HS-27A (cell line): ENCODE measurements around the gene FBXL17.
A peak's percentile ranks its signal among the peaks of the same experiment; 100 is the strongest.

ENCODE experiments used
- DNase-seq: peaks from one replicate; pipeline ENCODE4 v3.0.0-alpha.2; 2012; ENCODE audit warnings: low read depth, missing footprints

The FBXL17 gene

GRCh38 chr5:107990881-107991810, 390.8 kb downstream of the FBXL17 start:
- DNase-seq: no peak

GRCh38 chr5:107985144-107985543, 396.8 kb downstream of the FBXL17 start:
- DNase-seq: no peak

GRCh38 chr5:107982703-107983425, 399.0 kb downstream of the FBXL17 start:
- DNase-seq: no peak

GRCh38 chr5:107980923-107981692, 400.8 kb downstream of the FBXL17 start:
- DNase-seq: no peak

- no peak for DNase-seq
Observed at GRCh38 chr5:107979900-107980299, 402.0 kb downstream of the FBXL17 start.

- no peak for DNase-seq
Observed at GRCh38 chr5:107979291-107979690, 402.6 kb downstream of the FBXL17 start.

- DNase-seq: no peak
Observed at GRCh38 chr5:107977550-107978071, 404.3 kb downstream of the FBXL17 start.

GRCh38 chr5:107975568-107975967, 406.3 kb downstream of the FBXL17 start:
- DNase-seq: no peak

GRCh38 chr5:107971846-107972245, 410.1 kb downstream of the FBXL17 start:
- no peak for DNase-seq

GRCh38 chr5:107969847-107970246, 412.1 kb downstream of the FBXL17 start:
- no peak for DNase-seq

GRCh38 chr5:107968998-107969397, 412.9 kb downstream of the FBXL17 start:
- DNase-seq: peak; percentile 62

- peak; percentile 14 for DNase-seq
Observed at GRCh38 chr5:107968406-107968843, 413.5 kb downstream of the FBXL17 start.

- DNase-seq: no peak
Observed at GRCh38 chr5:107966201-107966600, 415.7 kb downstream of the FBXL17 start.

- no peak for DNase-seq
Observed at GRCh38 chr5:107964722-107965121, 417.2 kb downstream of the FBXL17 start.

GRCh38 chr5:107959573-107960279, 422.2 kb downstream of the FBXL17 start:
- no peak for DNase-seq

- DNase-seq: no peak
Observed at GRCh38 chr5:107958861-107959260, 423.0 kb downstream of the FBXL17 start.

- no peak for DNase-seq
Observed at GRCh38 chr5:107958432-107958831, 423.5 kb downstream of the FBXL17 start.

- no peak for DNase-seq
Observed at GRCh38 chr5:107957051-107957450, 424.8 kb downstream of the FBXL17 start.

GRCh38 chr5:107955321-107955720, 426.6 kb downstream of the FBXL17 start:
- no peak for DNase-seq

GRCh38 chr5:107954254-107954653, 427.6 kb downstream of the FBXL17 start:
- DNase-seq: no peak

GRCh38 chr5:107952450-107952849, 429.4 kb downstream of the FBXL17 start:
- DNase-seq: no peak
